PC-3 (cell line): ENCODE measurements around the gene DNER. TPM values are rescaled to one million over a fixed set of nuclear protein-coding genes. Genes with fewer than 3 reads are reported as not detected.
A peak's percentile ranks its signal among the peaks of the same experiment; 100 is the strongest.

ENCODE experiments used
- ATAC-seq: fragments of 200-7000 bp; cut with Tn5 transposase; 2 replicates; pipeline ENCODE4 v1.9.1; 2020; ENCODE audit warnings: mild to moderate bottlenecking, moderate library complexity
- BruUV-seq: library from RNA; stranded (reverse); fragments of 400-500 nt; replicated peaks from 2 replicates; lab custom pipeline; 2021; lab: Mats Ljungman, UMichigan
- CTCF ChIA-PET: fragments of 300-600 bp; sonication (Branson Sonifier 250); formaldehyde crosslinking; loops from one replicate; lab custom pipeline; 2022; ENCODE audit warnings: antibody characterized with exemption; lab: Charles Lee
- POLR2A ChIA-PET: fragments of 300-600 bp; sonication (Branson Sonifier 250); formaldehyde crosslinking; loops from one replicate; lab custom pipeline; 2022; ENCODE audit warnings: antibody characterized with exemption; ENCODE audit not compliant: unreplicated experiment; lab: Charles Lee
- DNase-seq: peaks from one replicate; pipeline ENCODE4 v3.0.0-alpha.2; 2015
- H2AFZ ChIP-seq: fragments of 300-600 bp; sonication (generic); 2 replicates; pipeline ENCODE4 v1.6.0; 2016; ENCODE audit warnings: antibody characterized with exemption, low read length
- H3F3A ChIP-seq: fragments of 300-600 bp; sonication (generic); one replicate; pipeline ENCODE4 v1.6.0; 2017; ENCODE audit warnings: antibody characterized with exemption, low read length, control low read depth, mild to moderate bottlenecking; ENCODE audit not compliant: unreplicated experiment
- H3K27ac ChIP-seq: fragments of 300-600 bp; sonication (generic); 2 replicates; pipeline ENCODE4 v1.5.1; 2016; ENCODE audit warnings: mild to moderate bottlenecking, low read length
- H3K27me3 ChIP-seq: fragments of 300-600 bp; sonication (generic); 2 replicates; pipeline ENCODE4 v1.6.1; 2016; ENCODE audit warnings: low read length, mixed read lengths
- H3K36me3 ChIP-seq: fragments of 300-600 bp; sonication (generic); 2 replicates; pipeline ENCODE4 v1.6.1; 2016; ENCODE audit warnings: low read depth, mixed run types, low read length, mixed read lengths
- H3K4me1 ChIP-seq: fragments of 300-600 bp; sonication (generic); 2 replicates; pipeline ENCODE4 v1.5.1; 2016; ENCODE audit warnings: low read length; ENCODE audit not compliant: insufficient read depth
- H3K4me2 ChIP-seq: fragments of 300-600 bp; sonication (generic); 2 replicates; pipeline ENCODE4 v1.6.0; 2016; ENCODE audit warnings: low read length
- H3K4me3 ChIP-seq: fragments of 300-600 bp; sonication (generic); 2 replicates; pipeline ENCODE4 v1.5.1; 2016; ENCODE audit warnings: mild to moderate bottlenecking, low read length, mixed read lengths
- H3K79me2 ChIP-seq: fragments of 300-600 bp; sonication (generic); 2 replicates; pipeline ENCODE4 v1.6.1; 2017; ENCODE audit warnings: low read length, mixed read lengths
- H3K9ac ChIP-seq: fragments of 300-600 bp; sonication (generic); 2 replicates; pipeline ENCODE4 v1.6.0; 2016; ENCODE audit warnings: mild to moderate bottlenecking, low read length
- H3K9me2 ChIP-seq: fragments of 300-600 bp; sonication (generic); replicated peaks from 2 replicates; pipeline ENCODE4 v1.6.1; 2016; ENCODE audit warnings: mixed run types, low read length, mixed read lengths
- H3K9me3 ChIP-seq: fragments of 300-600 bp; sonication (generic); 2 replicates; pipeline ENCODE4 v1.6.1; 2016; ENCODE audit warnings: low read length, mixed read lengths
- H4K20me1 ChIP-seq: fragments of 300-600 bp; sonication (generic); 2 replicates; pipeline ENCODE4 v1.6.1; 2016; ENCODE audit warnings: low read length, mixed read lengths
- CTCF ChIP-seq: fragments of 300-600 bp; sonication (generic); conservative IDR thresholded peaks from 2 replicates; pipeline ENCODE4 v1.5.1; 2017; ENCODE audit warnings: antibody characterized with exemption, low read depth, mild to moderate bottlenecking, low read length
- EZH2 ChIP-seq: fragments of 300-600 bp; sonication (generic); IDR thresholded peaks from one replicate; pipeline ENCODE4 v1.6.1; 2017; ENCODE audit warnings: antibody characterized with exemption, mild to moderate bottlenecking, low read length; ENCODE audit not compliant: unreplicated experiment
- EZH2phosphoT487 ChIP-seq: fragments of 300-600 bp; sonication (generic); IDR thresholded peaks from 2 replicates; pipeline ENCODE4 v1.6.1; 2018; ENCODE audit warnings: mild to moderate bottlenecking, antibody characterized with exemption, low read length, borderline replicate concordance
- intact Hi-C: fragments of 100-400 bp; cut with micrococcal nuclease; formaldehyde crosslinking; loops from 2 replicates; pipeline ENCODE4 v1.9.0; 2023
- total RNA-seq: library from RNA; depleted of rRNA; stranded (reverse); fragments of >200 nt; gene quantifications from 2 replicates; pipeline ENCODE4 v1.2.3, GENCODE V29; 2014

The DNER gene
- total RNA-seq, 1 experiment from 2014 or later = 1.1 TPM

GRCh38 chr2:229350117-229350805, 364.1 kb downstream of the DNER start:
- H3K9me2 ChIP-seq = no peaks in the 10 kb centered on the region
- H3K4me1 ChIP-seq = peaks cover 10% of the 10 kb centered on the region; the same call in 1 of the 2 replicates
- intact Hi-C loops = no loop called here
- TF ChIP-seq CTCF (no peak), EZH2phosphoT487 (no peak)
- H3K36me3 ChIP-seq = no peaks in the 10 kb centered on the region
- H3K9ac ChIP-seq = no peak overlapping the region
- no peaks in the 10 kb centered on the region for H3F3A ChIP-seq
- BruUV-seq = no TSS peak
- no peaks in the 10 kb centered on the region for H3K27me3 ChIP-seq
- DNase-seq = peak; percentile 45
- H3K79me2 ChIP-seq = no peaks in the 10 kb centered on the region
- peak; percentile 68 for ATAC-seq
- POLR2A ChIA-PET = no interaction called here
- CTCF ChIA-PET = no interaction called here
- H4K20me1 ChIP-seq = no peaks in the 10 kb centered on the region
- H3K4me2 ChIP-seq = no peak overlapping the region
- H3K4me3 ChIP-seq = no peak overlapping the region
- H3K27ac ChIP-seq = no peak overlapping the region
- no peak overlapping the region for H2AFZ ChIP-seq
- no peaks in the 10 kb centered on the region for H3K9me3 ChIP-seq

GRCh38 chr2:229348128-229348527, 366.2 kb downstream of the DNER start:
- Histone ChIP-seq H2AFZ (no peak overlapping the region), H3K9me2 (no peaks in the 10 kb centered on the region), H3K9ac (no peak overlapping the region), H3K27ac (no peak overlapping the region), H3K79me2 (no peaks in the 10 kb centered on the region), H3K9me3 (no peaks in the 10 kb centered on the region), H3K4me2 (no peak overlapping the region), H3F3A (no peaks in the 10 kb centered on the region), H3K4me1 (peaks cover 28% of the 10 kb centered on the region), H3K27me3 (no peaks in the 10 kb centered on the region), H3K36me3 (no peaks in the 10 kb centered on the region), H4K20me1 (no peaks in the 10 kb centered on the region), H3K4me3 (no peak overlapping the region)
- intact Hi-C loops = loop anchor here (10.0 kb wide), 1 partner anchor 367 kb away; the partner anchor contains the start of gene DNER
- TF ChIP-seq EZH2 (no peak), EZH2phosphoT487 (no peak), CTCF (no peak)
- BruUV-seq = no TSS peak
- ATAC-seq (no peak), DNase-seq (no peak)
- CTCF ChIA-PET = no interaction called here
- POLR2A ChIA-PET = no interaction called here

- H4K20me1 ChIP-seq = no peaks in the 10 kb centered on the region
- CTCF ChIA-PET = interaction anchor here (0.8 kb wide), 1 partner anchor 84 kb away, joined by 4 read pairs; no protein-coding TSS in a partner anchor
- no peak overlapping the region for H2AFZ ChIP-seq
- no peaks in the 10 kb centered on the region for H3K9me3 ChIP-seq
- H3K9ac ChIP-seq = no peak overlapping the region
- no peak overlapping the region for H3K27ac ChIP-seq
- TF ChIP-seq CTCF = no peak
- no peak for TF ChIP-seq EZH2
- TF ChIP-seq EZH2phosphoT487 = no peak
- H3K4me2 ChIP-seq = no peak overlapping the region
- no peak overlapping the region for H3K4me3 ChIP-seq
- ATAC-seq = no peak
- peaks cover 29% of the 10 kb centered on the region for H3K4me1 ChIP-seq
- H3K9me2 ChIP-seq = no peaks in the 10 kb centered on the region
- no TSS peak for BruUV-seq
- POLR2A ChIA-PET = no interaction called here
- no peak for DNase-seq
- H3K27me3 ChIP-seq = no peaks in the 10 kb centered on the region
- H3F3A ChIP-seq = no peaks in the 10 kb centered on the region
- intact Hi-C loops = loop anchor here (10.0 kb wide), 1 partner anchor 368 kb away; the partner anchor contains the start of gene DNER
- no peaks in the 10 kb centered on the region for H3K79me2 ChIP-seq
- H3K36me3 ChIP-seq = no peaks in the 10 kb centered on the region
These were observed 367.4 kb downstream of the DNER start for GRCh38 chr2:229346816-229347540.
